Smooth muscle cell (in vitro differentiated cells): Measurements from ENCODE around the gene CCDC39. TPM values are rescaled to one million over a fixed set of nuclear protein-coding genes. Genes with fewer than 3 reads are reported as not detected.
A peak's percentile ranks its signal among the peaks of the same experiment; 100 is the strongest.
"Not testable (repeated sequence)": the region's sequence is repeated elsewhere in the genome, so short reads cannot be mapped to it uniquely, and the experiment has no call there.

Experiments used
- DNase-seq: peaks from one replicate; lab custom pipeline; 2025; ENCODE audit not compliant: unreplicated experiment; lab: John Stamatoyannopoulos, UW
- H2AFZ ChIP-seq: fragments of 200-600 bp; sonication (generic); 2 replicates; pipeline ENCODE4 v1.6.0; 2016; ENCODE audit warnings: antibody characterized with exemption, low read depth, mild to moderate bottlenecking
- H3F3A ChIP-seq: fragments of 200-600 bp; sonication (generic); 2 replicates; pipeline ENCODE4 v1.6.0; 2017; ENCODE audit warnings: antibody characterized with exemption, low read depth
- H3K27ac ChIP-seq: fragments of 200-600 bp; sonication (generic); 2 replicates; pipeline ENCODE4 v1.5.1; 2016; ENCODE audit warnings: low read depth, mild to moderate bottlenecking
- H3K27me3 ChIP-seq: fragments of 200-600 bp; sonication (generic); 2 replicates; pipeline ENCODE4 v1.6.1; 2016; ENCODE audit warnings: low read depth, mild to moderate bottlenecking
- H3K36me3 ChIP-seq: fragments of 200-600 bp; sonication (generic); 2 replicates; pipeline ENCODE4 v1.5.1; 2016; ENCODE audit warnings: low read depth
- H3K4me1 ChIP-seq: fragments of 200-600 bp; sonication (generic); 2 replicates; pipeline ENCODE4 v1.5.1; 2016; ENCODE audit warnings: low read depth
- H3K4me2 ChIP-seq: fragments of 200-600 bp; sonication (generic); 2 replicates; pipeline ENCODE4 v1.6.0; 2016; ENCODE audit warnings: mild to moderate bottlenecking
- H3K4me3 ChIP-seq: fragments of 200-600 bp; sonication (generic); 2 replicates; pipeline ENCODE4 v1.5.1; 2016; ENCODE audit warnings: mild to moderate bottlenecking
- H3K79me2 ChIP-seq: fragments of 200-600 bp; sonication (generic); 2 replicates; pipeline ENCODE4 v1.6.0; 2016; ENCODE audit warnings: low read depth, mild to moderate bottlenecking
- H3K9ac ChIP-seq: fragments of 200-600 bp; sonication (generic); 2 replicates; pipeline ENCODE4 v1.6.0; 2016; ENCODE audit warnings: low read depth
- H3K9me3 ChIP-seq: fragments of 200-600 bp; sonication (generic); replicated peaks from 2 replicates; pipeline ENCODE4 v1.5.1; 2016; ENCODE audit warnings: low read depth
- H4K20me1 ChIP-seq: fragments of 200-600 bp; sonication (generic); 2 replicates; pipeline ENCODE4 v1.6.0; 2016; ENCODE audit warnings: low read depth
- CTCF ChIP-seq: fragments of 200-600 bp; sonication (generic); IDR thresholded peaks from 2 replicates; pipeline ENCODE4 v1.5.1; 2017; ENCODE audit warnings: borderline replicate concordance, mild to moderate bottlenecking, antibody characterized with exemption; ENCODE audit not compliant: insufficient read depth, poor library complexity, severe bottlenecking
- WGBS: methylation state at CpG from one replicate; pipeline ENCODE4 v1.1.7; 2016; ENCODE audit warnings: low lambda C conversion rate; 5-methylcytosine and 5-hydroxymethylcytosine counted together
- polyA plus RNA-seq: library from polyadenylated mRNA; unstranded; fragments of >200 nt; fragmentation: Nextera tagmentation; extraction: Ambion mirVana; gene quantifications from 2 replicates; pipeline ENCODE4 v1.2.1, GENCODE V29; 2016
- total RNA-seq: library from RNA; depleted of rRNA; stranded (reverse); fragments of >200 nt; gene quantifications from 2 replicates; pipeline ENCODE4 v1.2.3, GENCODE V29; 2014

Gene CCDC39
- total and polyA plus RNA-seq, 2 experiments from 2014 or later: not detected

DNA sequence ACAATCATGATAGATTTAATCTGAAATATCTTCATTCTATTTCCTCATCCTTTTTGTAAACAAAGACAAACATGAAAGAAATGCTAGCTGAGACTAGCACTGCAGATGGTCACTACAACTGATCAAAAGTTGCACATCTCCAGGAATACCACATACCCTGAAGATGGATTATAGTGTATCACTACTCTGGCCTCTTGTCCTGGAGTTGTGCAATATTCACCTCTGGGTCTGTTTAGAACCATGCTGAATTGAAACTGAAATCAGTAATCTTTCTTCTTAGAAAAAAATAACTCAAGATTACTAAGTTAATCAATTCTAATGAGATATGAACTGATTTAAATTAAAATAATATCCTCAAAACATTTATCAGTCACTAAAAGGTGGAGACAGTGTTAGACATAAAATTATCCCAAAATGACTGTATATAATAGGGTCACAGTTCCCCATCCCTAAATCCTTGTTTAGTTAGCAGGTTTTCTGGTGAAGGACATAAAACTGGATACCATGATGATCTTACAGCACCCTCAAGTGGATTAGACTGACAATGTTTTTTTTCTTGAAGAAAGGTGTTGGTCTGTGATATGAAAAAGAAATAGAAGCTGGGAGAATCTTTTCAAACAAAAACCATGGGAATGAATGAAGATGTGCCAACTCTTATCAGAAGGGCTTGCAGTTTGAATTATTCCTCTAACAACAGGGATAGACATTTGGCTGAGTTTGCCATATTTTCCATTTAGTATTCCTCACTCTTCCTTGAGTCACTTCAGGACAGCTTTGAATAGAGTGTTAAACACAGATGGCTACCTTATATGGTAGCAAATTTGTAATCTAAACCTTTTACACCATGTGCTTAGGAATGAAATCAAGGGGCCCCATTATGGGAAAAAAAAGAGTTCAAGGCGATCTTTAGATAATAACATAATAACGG lies 84.4 kb downstream of the CCDC39 start:
- Histone ChIP-seq H3K27ac (no peak overlapping the region), H2AFZ (no peak overlapping the region)

DNA sequence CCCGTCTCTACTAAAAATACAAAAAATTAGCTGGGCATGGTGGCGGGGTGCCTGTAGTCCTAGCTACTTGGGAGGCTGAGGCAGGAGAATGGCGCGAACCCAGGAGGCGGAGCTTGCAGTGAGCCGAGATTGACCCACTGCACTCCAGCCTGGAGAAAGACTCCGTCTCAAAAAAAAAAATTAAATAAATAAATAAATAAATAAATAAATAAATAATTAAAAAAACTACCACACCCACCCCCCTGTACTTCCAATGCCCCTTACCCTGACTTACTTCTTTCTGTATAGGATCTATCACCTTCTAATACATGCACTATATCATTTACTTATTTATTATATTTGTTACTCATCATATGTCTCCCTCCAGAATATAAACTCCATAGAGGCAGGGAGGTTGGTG lies 85.7 kb downstream of the CCDC39 start:
- peaks cover 21% of the 10 kb centered on the region for H3K27me3 ChIP-seq
- not testable (repeated sequence) for H3F3A ChIP-seq, H3K4me1 ChIP-seq, DNase-seq, H3K9ac ChIP-seq, H4K20me1 ChIP-seq, H3K36me3 ChIP-seq, H2AFZ ChIP-seq, H3K79me2 ChIP-seq, H3K27ac ChIP-seq, H3K4me3 ChIP-seq, H3K9me3 ChIP-seq, H3K4me2 ChIP-seq
- whole genome bisulfite sequencing: 93% methylated on average over 7 of the region's 7 CpGs

More for the DNA sequence above, 84.4 kb downstream of the CCDC39 start:
- Histone ChIP-seq H3K9ac (no peak overlapping the region), H3K36me3 (no peaks in the 10 kb centered on the region), H3K4me2 (no peak overlapping the region), H3K4me1 (no peaks in the 10 kb centered on the region), H3K9me3 (no peaks in the 10 kb centered on the region), H3K27me3 (peaks cover 34% of the 10 kb centered on the region), H3F3A (no peaks in the 10 kb centered on the region), H3K79me2 (no peaks in the 10 kb centered on the region), H4K20me1 (no peaks in the 10 kb centered on the region), H3K4me3 (no peak overlapping the region)
- WGBS: 54% methylated on average over 2 of the region's 2 CpGs
- peak; percentile 55 for TF ChIP-seq CTCF
- DNase-seq: no peak

GRCh38 chr3:180590396-180590795 lies 88.9 kb downstream of the CCDC39 start:
- H3K79me2 ChIP-seq: no peaks in the 10 kb centered on the region
- no peak overlapping the region for H2AFZ ChIP-seq
- H3K4me2 ChIP-seq: no peak overlapping the region
- H3K4me1 ChIP-seq: no peaks in the 10 kb centered on the region
- no peaks in the 10 kb centered on the region for H3K27me3 ChIP-seq
- H3K36me3 ChIP-seq: no peaks in the 10 kb centered on the region
- H3K9me3 ChIP-seq: no peaks in the 10 kb centered on the region
- DNase-seq: no peak
- TF ChIP-seq CTCF: no peak
- H3K9ac ChIP-seq: no peak overlapping the region
- no peak overlapping the region for H3K4me3 ChIP-seq
- no peaks in the 10 kb centered on the region for H3F3A ChIP-seq
- no peaks in the 10 kb centered on the region for H4K20me1 ChIP-seq
- WGBS: 89% methylated on average over 23 of the region's 23 CpGs
- H3K27ac ChIP-seq: no peak overlapping the region

DNA sequence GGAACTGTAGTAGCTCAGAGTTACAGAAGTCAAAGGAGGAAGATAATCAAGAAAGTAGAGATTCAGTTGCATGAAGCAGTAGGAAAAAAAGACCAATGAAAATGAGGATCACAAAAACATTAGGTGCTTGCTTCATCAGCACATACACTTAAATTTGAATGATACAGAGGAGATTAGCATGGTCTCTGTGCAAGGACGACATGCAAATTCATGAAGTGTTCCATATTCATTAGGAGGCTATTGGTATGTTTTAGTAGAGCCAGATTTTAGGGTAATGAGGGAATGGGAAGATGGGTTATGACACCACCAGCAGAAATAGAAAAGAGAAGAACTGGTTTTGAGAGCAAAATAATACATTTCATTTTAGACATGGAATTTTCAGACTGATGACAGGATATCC lies 98.4 kb downstream of the CCDC39 start:
- Histone ChIP-seq H3K9me3 (no peaks in the 10 kb centered on the region), H3K36me3 (no peaks in the 10 kb centered on the region), H3K4me1 (no peaks in the 10 kb centered on the region), H3K4me3 (no peak overlapping the region), H3K9ac (no peak overlapping the region), H3K79me2 (no peaks in the 10 kb centered on the region), H3K27me3 (no peaks in the 10 kb centered on the region), H3F3A (no peaks in the 10 kb centered on the region), H4K20me1 (no peaks in the 10 kb centered on the region), H3K27ac (no peak overlapping the region), H3K4me2 (no peak overlapping the region), H2AFZ (no peak overlapping the region)
- TF ChIP-seq CTCF: no peak
- DNase-seq: no peak
- 70% methylated on average over 1 of the region's 1 CpG for WGBS
